ENCODE data around the gene PDGFRB.

Gene PDGFRB

DNA sequence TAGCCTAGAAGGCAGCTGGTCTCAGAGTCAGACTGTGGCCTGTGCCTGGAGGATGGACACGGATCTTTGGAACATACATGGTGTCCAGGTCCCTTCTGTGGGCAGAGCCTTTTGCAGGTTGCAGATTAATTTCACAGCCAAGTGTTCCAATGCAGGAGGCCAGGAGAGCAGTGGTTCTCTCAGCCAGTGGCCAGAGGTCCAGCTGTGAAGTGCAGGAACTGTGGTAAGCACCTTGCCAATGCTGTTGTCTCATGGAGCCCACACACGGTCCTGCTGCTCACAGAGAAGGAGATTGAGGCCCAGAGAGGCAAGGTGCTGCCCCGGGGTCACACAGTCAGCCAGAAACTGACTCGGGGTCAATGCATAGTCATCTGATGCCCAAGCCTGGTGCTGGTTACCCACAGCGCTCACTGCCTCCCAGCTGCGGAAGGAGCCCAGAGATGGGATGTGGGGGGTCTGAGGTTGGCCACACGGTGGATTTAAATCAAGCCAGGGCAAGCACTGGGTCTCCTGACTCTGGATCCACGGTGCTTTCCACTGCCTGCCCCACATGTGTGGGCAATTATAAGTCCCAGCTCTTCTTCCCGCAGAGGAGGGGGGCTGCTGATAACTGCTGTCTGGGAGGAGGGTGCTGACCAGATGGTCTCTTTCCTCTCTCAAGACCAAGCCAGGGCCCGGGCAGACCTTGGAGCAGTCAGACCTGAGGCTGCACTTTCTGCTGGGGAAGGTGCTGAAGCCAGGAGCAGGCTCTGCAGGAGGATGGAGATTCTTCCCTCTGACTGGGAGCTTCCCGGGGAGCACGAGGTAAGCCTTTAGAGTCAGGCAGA, 2.8 kb downstream of the PDGFRB start:
- DNase-seq (ENCODE audit: extremely low read depth, low read depth) = no peak
- TF ChIP-seq, protein P1, sequence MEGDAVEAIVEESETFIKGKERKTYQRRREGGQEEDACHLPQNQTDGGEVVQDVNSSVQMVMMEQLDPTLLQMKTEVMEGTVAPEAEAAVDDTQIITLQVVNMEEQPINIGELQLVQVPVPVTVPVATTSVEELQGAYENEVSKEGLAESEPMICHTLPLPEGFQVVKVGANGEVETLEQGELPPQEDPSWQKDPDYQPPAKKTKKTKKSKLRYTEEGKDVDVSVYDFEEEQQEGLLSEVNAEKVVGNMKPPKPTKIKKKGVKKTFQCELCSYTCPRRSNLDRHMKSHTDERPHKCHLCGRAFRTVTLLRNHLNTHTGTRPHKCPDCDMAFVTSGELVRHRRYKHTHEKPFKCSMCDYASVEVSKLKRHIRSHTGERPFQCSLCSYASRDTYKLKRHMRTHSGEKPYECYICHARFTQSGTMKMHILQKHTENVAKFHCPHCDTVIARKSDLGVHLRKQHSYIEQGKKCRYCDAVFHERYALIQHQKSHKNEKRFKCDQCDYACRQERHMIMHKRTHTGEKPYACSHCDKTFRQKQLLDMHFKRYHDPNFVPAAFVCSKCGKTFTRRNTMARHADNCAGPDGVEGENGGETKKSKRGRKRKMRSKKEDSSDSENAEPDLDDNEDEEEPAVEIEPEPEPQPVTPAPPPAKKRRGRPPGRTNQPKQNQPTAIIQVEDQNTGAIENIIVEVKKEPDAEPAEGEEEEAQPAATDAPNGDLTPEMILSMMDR (IDR thresholded peaks at IDR 0.05; ENCODE audit: low read depth, low read length) = no peak

DNA sequence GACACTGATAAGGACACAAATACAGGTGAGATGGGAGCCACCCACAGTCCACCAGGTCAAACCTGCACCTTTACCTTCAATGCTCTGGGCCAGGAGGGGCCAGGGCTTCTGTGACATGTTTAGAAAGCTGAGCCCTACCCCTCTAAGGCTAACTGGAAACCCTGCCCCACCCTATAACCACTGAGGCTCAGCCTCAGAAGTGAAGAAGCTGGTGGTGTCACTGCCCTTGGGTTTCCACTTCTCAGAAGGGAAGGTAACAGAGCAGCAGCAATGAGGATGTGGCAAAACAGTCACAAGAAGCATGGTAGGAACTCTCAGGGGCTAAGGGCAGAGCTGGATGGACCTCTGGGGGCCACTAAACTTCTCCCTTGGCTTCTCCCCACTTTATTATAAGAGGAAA, 6.0 kb downstream of the PDGFRB start:
- TF ChIP-seq, protein P1 (IDR thresholded peaks at IDR 0.05; ENCODE audit: low read depth, low read length) = no peak
- no peak for DNase-seq (ENCODE audit: extremely low read depth, low read depth)

DNA sequence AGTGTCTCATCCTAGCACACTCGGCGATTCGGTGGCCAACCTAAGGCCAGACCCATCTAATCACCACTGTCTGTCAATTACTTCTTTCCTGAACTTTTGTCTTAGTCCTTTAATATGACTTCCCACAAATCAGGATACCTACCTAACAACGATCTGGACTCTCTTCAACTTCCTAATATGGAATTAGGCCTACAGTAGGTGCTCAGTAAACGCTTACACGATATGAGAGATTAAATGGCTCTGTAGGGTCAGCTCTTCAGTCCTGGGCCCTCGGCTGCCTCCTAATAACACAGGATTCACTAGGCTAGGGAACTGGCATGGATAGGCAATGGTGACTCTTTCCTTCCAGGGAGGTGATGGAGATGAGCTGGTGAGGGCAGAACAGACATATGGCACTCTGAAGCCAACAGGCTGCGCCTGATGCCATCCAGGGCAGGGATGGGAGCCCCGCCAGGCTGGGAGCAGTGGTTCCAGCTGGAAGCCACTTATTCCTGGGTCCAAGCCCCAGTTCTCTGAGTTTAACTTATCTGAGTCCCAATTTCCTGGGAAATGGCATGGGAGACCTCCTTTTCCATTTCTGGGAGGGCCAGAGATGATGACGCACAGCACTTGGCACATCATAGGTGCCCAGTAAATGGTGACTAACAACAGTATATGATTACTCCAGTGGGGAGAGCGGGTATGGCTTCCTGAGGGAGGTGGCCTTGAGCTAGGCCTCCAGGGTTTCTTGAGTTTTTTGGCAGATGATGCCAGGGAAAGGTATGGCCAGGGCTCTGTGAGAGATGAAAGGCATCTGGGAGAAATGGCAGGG, 7.3 kb downstream of the PDGFRB start:
- TF ChIP-seq, protein P1 (IDR thresholded peaks at IDR 0.05; ENCODE audit: low read depth, low read length) = no peak

DNA sequence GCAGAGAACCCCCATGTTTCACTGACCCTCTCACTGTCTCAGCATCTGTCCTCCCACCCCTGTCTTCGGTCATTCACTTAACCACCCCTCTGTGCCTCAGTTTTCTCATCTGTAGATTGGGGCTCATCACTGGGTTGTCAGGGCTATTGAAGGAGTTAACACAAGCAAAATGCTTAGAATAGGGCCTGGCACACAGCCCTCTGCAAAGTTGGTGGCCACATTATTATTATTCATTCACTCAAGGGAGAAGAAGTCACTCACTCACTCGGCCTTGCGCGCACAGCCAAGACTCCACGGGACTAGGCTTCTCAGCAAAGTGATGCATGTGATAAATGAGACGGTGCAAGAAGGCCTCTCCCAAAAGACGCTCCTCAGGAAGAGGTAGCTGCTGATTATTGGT, 8.0 kb downstream of the PDGFRB start:
- no peak for DNase-seq (ENCODE audit: extremely low read depth, low read depth)
- TF ChIP-seq, protein P1 (IDR thresholded peaks at IDR 0.05; ENCODE audit: low read depth, low read length) = no peak

More for the DNA sequence above, 7.3 kb downstream of the PDGFRB start:
- DNase-seq (ENCODE audit: extremely low read depth, low read depth) = no peak

DNA sequence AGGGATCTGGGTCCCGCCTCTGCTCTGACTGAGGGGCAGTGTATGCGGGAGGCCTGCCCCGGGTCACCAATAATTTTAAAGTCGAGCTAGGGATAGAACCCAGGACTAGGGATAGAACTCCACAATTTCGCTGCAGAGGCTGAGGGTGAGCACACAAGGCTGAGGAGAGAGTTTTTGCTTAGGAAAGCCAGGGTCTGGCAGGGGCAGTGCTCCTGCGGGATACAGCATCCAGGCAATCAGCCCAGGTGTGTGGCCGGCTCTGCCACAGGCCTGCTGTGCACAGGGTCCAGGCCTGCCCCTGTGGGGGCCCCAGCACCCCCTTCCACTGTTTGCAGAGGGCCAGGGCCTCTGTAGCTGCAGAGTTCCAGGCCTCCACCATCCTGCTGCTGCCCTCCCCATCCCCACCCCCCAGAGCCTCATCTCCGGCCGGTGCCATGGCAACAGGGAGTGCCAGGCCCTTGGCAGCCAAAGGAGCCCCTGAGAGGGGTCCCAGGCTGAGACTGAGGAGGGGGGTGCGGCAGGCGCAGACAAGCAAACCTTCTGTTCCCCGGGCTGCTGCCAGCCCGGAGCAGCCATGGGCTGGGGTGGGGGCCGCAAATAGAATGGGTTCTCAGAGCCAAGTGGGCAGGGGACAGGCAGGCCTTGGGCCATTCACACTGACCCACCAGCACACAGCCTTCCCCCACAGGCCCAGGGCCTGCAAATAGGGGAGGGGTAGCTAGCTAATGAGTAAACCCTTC, 8.6 kb downstream of the PDGFRB start:
- no peak for DNase-seq (ENCODE audit: extremely low read depth, low read depth)
- TF ChIP-seq, protein P1 (IDR thresholded peaks at IDR 0.05; ENCODE audit: low read depth, low read length) = no peak

DNA sequence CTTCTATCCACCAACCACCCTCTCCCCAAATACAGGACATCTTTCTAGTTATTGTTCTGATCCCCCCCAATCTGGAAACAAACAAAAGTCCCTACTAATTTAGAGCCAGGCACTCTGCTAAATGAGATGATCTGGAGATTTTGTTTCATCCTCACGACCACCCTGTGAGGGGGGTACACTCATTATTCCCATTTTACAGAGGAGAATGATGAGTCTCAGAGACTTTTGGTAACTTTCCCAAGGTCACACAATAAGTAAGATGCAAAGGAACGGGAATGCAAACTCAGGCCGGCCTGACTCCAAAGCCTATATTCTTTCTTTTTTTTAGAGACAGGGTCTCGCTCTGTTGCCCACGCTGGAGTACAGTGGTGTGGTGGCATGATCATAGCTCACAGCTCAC, 9.4 kb downstream of the PDGFRB start:
- DNase-seq (ENCODE audit: extremely low read depth, low read depth) = no peak
- TF ChIP-seq, protein P1 (IDR thresholded peaks at IDR 0.05; ENCODE audit: low read depth, low read length) = no peak

All from AG09319 (cell line).